ENCODE measurements around the gene IFNA5. TPM values are rescaled to one million over a fixed set of nuclear protein-coding genes. Genes with fewer than 3 reads are reported as not detected.
A peak's percentile ranks its signal among the peaks of the same experiment; 100 is the strongest.

Gene IFNA5
- total RNA-seq (2012; rRNA removed) (not detected in 2 replicates), polyA plus RNA-seq (2012; rRNA removed) (not detected in 2 replicates), Bru-seq, nascent RNA (percentile 35 among the genes with signal in this experiment), BruChase-seq, experiment 1, labeled RNA remaining after a 6-hour chase (not detected), BruChase-seq, experiment 2, labeled RNA remaining after a 2-hour chase (not detected)
- not detected in 2 replicates for polyA plus RNA-seq (2012; cell fraction: cytosol; rRNA removed)
- not detected in 2 replicates for polyA plus RNA-seq (2012; cell fraction: nucleus; rRNA removed; ENCODE audit: low replicate concordance)
- long read RNA-seq: 0 reads

DNA sequence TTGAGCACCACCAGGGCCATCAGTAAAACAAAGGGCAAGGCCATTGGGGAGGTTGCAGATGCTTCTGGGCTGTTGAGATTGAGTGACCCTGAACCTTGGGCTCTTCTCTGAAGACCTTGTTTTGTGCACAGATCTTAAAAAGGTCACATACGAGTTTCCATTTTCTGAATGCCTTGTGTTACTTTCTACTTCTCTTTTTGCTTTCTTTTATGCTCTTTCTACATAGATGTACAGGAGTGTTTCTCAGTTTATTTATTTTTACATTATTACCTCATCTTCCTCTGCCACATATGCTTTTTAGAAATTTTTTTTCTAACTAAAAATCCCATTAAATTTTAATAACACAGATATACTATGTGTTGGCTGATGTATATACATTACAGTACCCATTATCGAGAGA is at the start of gene IFNA5:
IFNA5 (minus strand) TSS at position 101 of the 400 bp plus-strand sequence; CDS start at position 44, 57 bp downstream.
- Histone ChIP-seq H4K20me1 (ENCODE audit: insufficient read depth, low read length) (no peaks in the 10 kb centered on the region), H4K91ac (ENCODE audit: insufficient read depth, low read depth, low read length) (no peak within 1 kb of the TSS), H3K23ac (ENCODE audit: low read depth, low read length) (no peak within 1 kb of the TSS), H4K8ac (ENCODE audit: low read depth in 2 of 2, low read length in 2 of 2) (no peak within 1 kb of the TSS), H2BK120ac (ENCODE audit: low read depth, low read length) (no peak within 1 kb of the TSS), H3K9me1 (ENCODE audit: insufficient read depth, low read length) (no peaks in the 10 kb centered on the region), H3K4ac (ENCODE audit: low read depth, low read length) (no peak within 1 kb of the TSS), H2AK5ac (ENCODE audit: low read depth, low read length) (no peak within 1 kb of the TSS), H3K36me3 (ENCODE audit: control insufficient read depth, insufficient read depth, low read length) (no peaks in the 10 kb centered on the region), H3K14ac (replicated peaks; ENCODE audit: low read depth, low read length) (no peak within 1 kb of the TSS), H3K9ac (ENCODE audit: low read depth, low read length) (no peak within 1 kb of the TSS), H3K56ac (ENCODE audit: extremely low read depth, insufficient read depth, low read length) (no peak within 1 kb of the TSS), H3K18ac (ENCODE audit: low read depth, low read length) (no peak within 1 kb of the TSS), H3K79me1 (ENCODE audit: low read depth in 1 of 2, low read length in 2 of 2) (no peaks in the 10 kb centered on the region), H2AFZ (replicated peaks; ENCODE audit: low read length, poor library complexity) (no peak within 1 kb of the TSS), H2BK15ac (ENCODE audit: low read depth, low read length) (no peak within 1 kb of the TSS), H3K4me3 (ENCODE audit: insufficient read depth, low read depth, low read length) (no peak within 1 kb of the TSS), H3K4me1 (ENCODE audit: control insufficient read depth, insufficient read depth, low read length) (no peaks in the 10 kb centered on the region), H3K9me3 (ENCODE audit: control insufficient read depth, insufficient read depth, low read length) (no peaks in the 10 kb centered on the region), H2BK20ac (ENCODE audit: low read depth, low read length) (no peak within 1 kb of the TSS), H3K4me2 (ENCODE audit: low read depth, low read length) (no peak within 1 kb of the TSS), H3K27me3 (ENCODE audit: control insufficient read depth, insufficient read depth, low read length) (peaks cover 9% of the 10 kb centered on the region), H4K5ac (ENCODE audit: low read depth, low read length) (no peak within 1 kb of the TSS), H3K27ac (ENCODE audit: insufficient read depth, low read length) (no peak within 1 kb of the TSS), H2AK9ac (replicated peaks; ENCODE audit: low read depth, low read length, poor library complexity) (no peak within 1 kb of the TSS), H2BK5ac (ENCODE audit: low read depth, low read length, poor library complexity, severe bottlenecking) (no peak within 1 kb of the TSS)
- BruUV-seq (replicated peaks): no TSS peak
- ChIA-PET CTCF (no interaction called here), POLR2A (ENCODE audit: unreplicated experiment) (no interaction called here)
- intact Hi-C loops (cut with micrococcal nuclease): no loop called here
- dilution Hi-C loops (cut with HindIII; ENCODE audit: low sequenced_read_pairs, unreplicated experiment): no loop called here
- no CpG with 5 or more reads among the region's 2 CpGs for WGBS, 2 experiments (ENCODE audit: extremely low coverage in 2 of 2, insufficient read length in 1 of 2)
- in situ Hi-C loops (cut with MboI; ENCODE audit: low sequenced_read_pairs): loop anchor here (25.0 kb wide), 1 partner anchor 957 kb away; no protein-coding TSS in a partner anchor
- no peak for DNase-seq
- TF ChIP-seq BHLHE40 (IDR thresholded peaks at IDR 0.05; ENCODE audit: low read depth, low read length) (no peak), CEBPB (IDR thresholded peaks at IDR 0.05; ENCODE audit: low read depth, low read length) (no peak), SMC3 (IDR thresholded peaks at IDR 0.05; ENCODE audit: low read depth, low read length) (no peak), FOS (IDR thresholded peaks at IDR 0.05; ENCODE audit: low read depth, low read length) (no peak), MAFK (IDR thresholded peaks at IDR 0.05; ENCODE audit: low read depth, low read length) (no peak), RAD21 (IDR thresholded peaks at IDR 0.05; ENCODE audit: low read length) (no peak)
- TF ChIP-seq, protein P1, sequence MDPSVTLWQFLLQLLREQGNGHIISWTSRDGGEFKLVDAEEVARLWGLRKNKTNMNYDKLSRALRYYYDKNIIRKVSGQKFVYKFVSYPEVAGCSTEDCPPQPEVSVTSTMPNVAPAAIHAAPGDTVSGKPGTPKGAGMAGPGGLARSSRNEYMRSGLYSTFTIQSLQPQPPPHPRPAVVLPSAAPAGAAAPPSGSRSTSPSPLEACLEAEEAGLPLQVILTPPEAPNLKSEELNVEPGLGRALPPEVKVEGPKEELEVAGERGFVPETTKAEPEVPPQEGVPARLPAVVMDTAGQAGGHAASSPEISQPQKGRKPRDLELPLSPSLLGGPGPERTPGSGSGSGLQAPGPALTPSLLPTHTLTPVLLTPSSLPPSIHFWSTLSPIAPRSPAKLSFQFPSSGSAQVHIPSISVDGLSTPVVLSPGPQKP (IDR thresholded peaks at IDR 0.05; ENCODE audit: borderline replicate concordance, low read depth, low read length): no peak
- TF ChIP-seq, protein P2, sequence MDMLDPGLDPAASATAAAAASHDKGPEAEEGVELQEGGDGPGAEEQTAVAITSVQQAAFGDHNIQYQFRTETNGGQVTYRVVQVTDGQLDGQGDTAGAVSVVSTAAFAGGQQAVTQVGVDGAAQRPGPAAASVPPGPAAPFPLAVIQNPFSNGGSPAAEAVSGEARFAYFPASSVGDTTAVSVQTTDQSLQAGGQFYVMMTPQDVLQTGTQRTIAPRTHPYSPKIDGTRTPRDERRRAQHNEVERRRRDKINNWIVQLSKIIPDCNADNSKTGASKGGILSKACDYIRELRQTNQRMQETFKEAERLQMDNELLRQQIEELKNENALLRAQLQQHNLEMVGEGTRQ (IDR thresholded peaks at IDR 0.05; ENCODE audit: low read depth, low read length): no peak
- no peak for ATAC-seq (ENCODE audit: low read depth)

Data from IMR-90 (cell line).